Stimulated activated CD4-positive, alpha-beta T cell treated with anti-CD3 and anti-CD28 coated beads, Interleukin-12 subunit alpha, Interleukin-12 subunit beta, amount 100 ng/mL, for 48 hours (primary cell): ENCODE measurements around the gene TGFB2.

Experiments
- DNase-seq, 3 donors: peaks; one replicate each; pipeline ENCODE4 v3.0.0-alpha.2; 2020; ENCODE audit warnings: low read depth in 2 of 3, low spot score in 1 of 3

The TGFB2 gene

GRCh38 chr1:218421531-218421930, 76.4 kb downstream of the TGFB2 start:
- DNase-seq = no peak

GRCh38 chr1:218424502-218424901, 79.4 kb downstream of the TGFB2 start:
- no peak for DNase-seq

DNA sequence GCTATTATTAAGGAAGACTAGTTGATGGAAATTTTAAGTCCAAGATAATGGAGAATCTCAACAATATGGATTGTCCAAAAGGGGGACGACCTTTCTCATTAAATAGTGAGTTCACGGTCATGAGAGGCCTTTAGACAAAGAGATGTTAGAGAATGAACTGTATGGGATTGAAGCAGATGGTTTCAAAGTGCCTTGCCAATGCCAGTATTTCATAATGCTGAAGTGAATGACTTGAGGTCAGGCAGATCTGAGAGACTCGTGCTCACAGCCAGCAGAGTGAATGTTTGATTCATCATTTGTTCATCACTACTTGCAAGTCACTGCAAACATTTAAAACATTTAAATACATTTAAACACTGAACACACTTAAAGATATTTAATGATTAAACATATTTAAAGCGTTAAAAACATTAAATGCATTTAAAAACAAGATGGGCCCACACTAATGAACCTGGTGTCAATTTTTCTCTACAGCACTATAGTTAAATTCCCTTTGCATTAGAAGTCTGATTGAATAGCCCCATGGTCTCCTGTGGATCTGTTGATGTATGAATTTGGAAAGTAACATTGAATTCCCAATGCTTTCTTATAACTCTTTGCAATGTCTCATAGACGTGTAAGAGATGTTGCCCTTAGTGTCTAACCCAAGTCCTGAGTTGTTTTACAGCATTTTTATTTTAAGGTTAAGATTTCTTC, 80.7 kb downstream of the TGFB2 start:
- DNase-seq = no peak

DNA sequence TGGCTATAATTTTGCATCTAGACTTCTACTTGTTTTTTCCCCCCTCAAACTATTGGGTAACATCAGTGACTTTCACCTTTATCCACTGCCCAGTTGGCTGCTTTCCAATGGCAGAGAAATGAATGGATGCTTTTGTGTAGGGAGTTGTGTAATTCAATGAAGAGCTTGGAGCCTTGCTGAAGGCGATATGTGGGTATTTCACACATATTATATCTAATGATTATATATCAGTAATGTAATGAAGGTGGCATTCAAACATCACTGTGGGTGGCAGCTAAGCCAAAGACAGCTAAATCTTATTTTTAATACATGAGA, 81.2 kb downstream of the TGFB2 start:
- DNase-seq = no peak

DNA sequence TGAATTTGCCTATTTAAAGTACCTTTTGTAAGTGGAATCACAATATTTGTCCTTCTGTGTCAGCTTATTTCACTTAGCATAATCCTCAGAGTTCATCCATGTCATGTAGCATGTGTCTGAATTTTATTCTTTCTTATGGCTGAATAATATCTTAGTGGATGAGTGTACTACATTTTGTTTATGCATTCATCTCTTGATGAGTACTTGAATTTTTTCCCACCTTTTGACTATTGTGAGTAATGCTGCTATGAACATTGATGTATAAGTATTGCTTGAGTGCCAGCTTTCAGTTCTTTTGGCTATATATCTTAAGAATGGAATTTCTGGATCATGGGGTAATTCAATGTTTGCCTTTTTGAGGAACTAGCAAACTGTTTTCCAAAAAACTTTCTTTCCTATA, 84.2 kb downstream of the TGFB2 start:
- DNase-seq = no peak

DNA sequence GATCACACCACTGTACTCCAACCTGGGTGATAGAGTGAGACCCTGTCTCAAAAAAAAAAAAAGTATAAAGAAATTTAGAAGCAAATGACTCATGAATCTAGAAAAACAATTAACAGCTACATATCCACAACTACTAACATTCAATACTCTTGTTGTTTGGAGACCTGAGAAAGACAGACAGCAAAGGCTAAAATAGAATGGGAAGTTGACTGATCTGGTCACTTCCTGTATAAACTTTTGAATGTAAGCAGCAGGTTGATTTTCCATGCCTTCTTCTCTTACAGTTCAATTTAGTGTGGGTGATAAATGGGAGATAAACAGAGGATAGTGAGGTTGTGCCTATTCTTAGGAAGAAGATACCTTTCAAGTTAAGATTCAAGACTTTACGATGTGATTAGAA, 85.2 kb downstream of the TGFB2 start:
- no peak for DNase-seq

- DNase-seq = no peak
Measured at GRCh38 chr1:218430822-218431221, 85.7 kb downstream of the TGFB2 start.

DNA sequence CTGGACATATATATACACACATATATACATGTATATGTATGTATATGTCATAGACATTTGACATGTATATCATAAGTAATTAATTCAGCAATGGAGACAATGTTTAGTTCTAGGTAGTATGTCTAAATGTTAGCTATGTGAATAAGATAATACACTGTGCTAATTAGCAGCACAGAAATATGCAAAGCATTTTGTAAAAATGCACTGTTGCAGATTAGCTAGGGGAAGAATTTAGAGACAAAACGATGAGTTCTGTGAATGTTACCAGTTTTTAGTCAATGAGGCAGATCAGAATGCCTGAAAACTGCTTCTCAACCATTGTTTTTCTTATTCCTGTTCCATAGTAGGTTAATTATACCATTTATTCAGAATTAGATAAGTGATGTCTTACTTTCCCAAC, 86.3 kb downstream of the TGFB2 start:
- no peak for DNase-seq

GRCh38 chr1:218433744-218434143, 88.6 kb downstream of the TGFB2 start:
- no peak for DNase-seq

- DNase-seq = no peak
Measured at GRCh38 chr1:218435528-218435927, 90.4 kb downstream of the TGFB2 start.

GRCh38 chr1:218436346-218436745, 91.2 kb downstream of the TGFB2 start:
- DNase-seq = no peak

- no peak for DNase-seq
Measured at GRCh38 chr1:218436997-218437396, 91.9 kb downstream of the TGFB2 start.

- DNase-seq = no peak
Measured at GRCh38 chr1:218439541-218440295, 94.6 kb downstream of the TGFB2 start.

- DNase-seq = no peak
Measured at GRCh38 chr1:218443255-218443654, 98.1 kb downstream of the TGFB2 start.

DNA sequence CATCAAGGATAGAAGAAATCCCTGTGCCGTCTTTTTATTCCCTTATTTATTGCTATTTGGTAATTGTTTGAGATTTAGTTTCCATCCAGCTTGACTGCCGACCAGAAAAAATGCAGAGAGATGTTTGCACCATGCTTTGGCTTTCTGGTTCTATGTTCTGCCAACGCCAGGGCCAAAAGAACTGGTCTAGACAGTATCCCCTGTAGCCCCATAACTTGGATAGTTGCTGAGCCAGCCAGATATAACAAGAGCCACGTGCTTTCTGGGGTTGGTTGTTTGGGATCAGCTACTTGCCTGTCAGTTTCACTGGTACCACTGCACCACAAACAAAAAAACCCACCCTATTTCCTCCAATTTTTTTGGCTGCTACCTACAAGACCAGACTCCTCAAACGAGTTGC, 99.0 kb downstream of the TGFB2 start:
- DNase-seq = no peak

- no peak for DNase-seq
Measured at GRCh38 chr1:218444588-218444987, 99.5 kb downstream of the TGFB2 start.

DNA sequence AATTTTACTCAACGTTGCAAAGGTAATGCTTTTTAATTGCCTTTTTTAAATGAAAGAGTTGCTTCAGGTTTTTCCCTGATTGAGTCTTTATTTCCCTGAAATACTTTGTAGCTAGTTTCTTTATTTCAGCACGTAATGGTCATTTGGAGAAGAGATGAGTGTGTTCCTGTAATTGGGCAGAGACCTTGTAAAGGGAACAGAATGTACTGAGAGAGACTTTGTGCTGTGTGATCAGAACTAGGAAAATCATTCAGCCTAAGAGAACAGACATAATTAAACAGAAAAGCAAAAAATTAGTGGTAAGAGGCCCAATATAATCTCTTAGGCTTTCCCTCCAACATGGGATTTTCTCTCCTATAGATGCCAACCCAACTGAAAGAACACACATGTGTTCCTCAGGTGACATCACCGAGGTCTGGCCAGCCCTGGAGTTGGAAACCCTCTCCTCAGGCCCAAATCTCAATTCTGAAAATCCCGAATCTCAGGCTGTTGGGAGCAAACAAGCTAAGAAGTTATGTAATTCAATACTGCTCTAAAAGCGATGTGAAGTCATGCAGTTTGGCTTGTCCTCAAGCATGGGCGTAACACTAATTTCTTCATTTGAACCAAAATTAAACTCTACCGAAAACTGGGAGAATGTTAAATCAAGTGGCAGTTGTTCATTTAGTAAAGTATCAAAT, 102.0 kb downstream of the TGFB2 start:
- DNase-seq = no peak

GRCh38 chr1:218451415-218451814, 106.3 kb downstream of the TGFB2 start:
- DNase-seq = no peak

- no peak for DNase-seq
Measured at GRCh38 chr1:218454700-218455282, 109.7 kb downstream of the TGFB2 start.

GRCh38 chr1:218456444-218456843, 111.3 kb downstream of the TGFB2 start:
- no peak for DNase-seq

- DNase-seq = no peak
Measured at GRCh38 chr1:218459450-218459849, 114.3 kb downstream of the TGFB2 start.
